AG09319 (cell line): ENCODE measurements around the gene ZBTB20.

ENCODE experiments used
- DNase-seq: peaks from one replicate; pipeline ENCODE4 v3.0.0-alpha.2; 2010; ENCODE audit warnings: low read depth; ENCODE audit errors: extremely low read depth
- CTCF ChIP-seq: IDR thresholded peaks from 2 replicates; pipeline ENCODE4 v1.5.1; 2011; ENCODE audit warnings: low read depth, mild to moderate bottlenecking, inconsistent platforms, low read length, moderate library complexity

Gene ZBTB20

GRCh38 chr3:114839476-114839875, 307.6 kb downstream of the ZBTB20 start:
- TF ChIP-seq CTCF: no peak
- no peak for DNase-seq

GRCh38 chr3:114838025-114838424, 309.1 kb downstream of the ZBTB20 start:
- no peak for DNase-seq
- no peak for TF ChIP-seq CTCF

GRCh38 chr3:114834175-114834940, 312.7 kb downstream of the ZBTB20 start:
- TF ChIP-seq CTCF: no peak
- no peak for DNase-seq

- DNase-seq: no peak
- TF ChIP-seq CTCF: no peak
Measured at GRCh38 chr3:114831861-114832260, 315.2 kb downstream of the ZBTB20 start.

- no peak for TF ChIP-seq CTCF
- DNase-seq: no peak
Measured at GRCh38 chr3:114830652-114831051, 316.4 kb downstream of the ZBTB20 start.

GRCh38 chr3:114829783-114830182, 317.3 kb downstream of the ZBTB20 start:
- no peak for TF ChIP-seq CTCF
- DNase-seq: no peak

- peak; percentile 63 for TF ChIP-seq CTCF
- peak; percentile 12 for DNase-seq
Measured at GRCh38 chr3:114827495-114827894, 319.6 kb downstream of the ZBTB20 start.
